SJCRH30 (cell line): ENCODE results near the gene ARRDC4. TPM values are rescaled to one million over a fixed set of nuclear protein-coding genes. Genes with fewer than 3 reads are reported as not detected.

Experiments used
- DNase-seq, 2 experiments: peaks; one replicate each; pipeline ENCODE4 v3.0.0-alpha.2; 2015 to 2020
- H3K27ac ChIP-seq: fragments of 250-450 bp; sonication (Bioruptor Pico); 2 replicates; pipeline ENCODE4 v1.5.1; 2020; ENCODE audit warnings: mild to moderate bottlenecking, moderate library complexity
- H3K27me3 ChIP-seq: fragments of 250-450 bp; sonication (Bioruptor Pico); 2 replicates; pipeline ENCODE4 v1.5.1; 2020; ENCODE audit warnings: mild to moderate bottlenecking, moderate library complexity
- H3K36me3 ChIP-seq: fragments of 250-450 bp; sonication (Bioruptor Pico); 2 replicates; pipeline ENCODE4 v1.5.1; 2020; ENCODE audit warnings: mild to moderate bottlenecking, moderate library complexity
- H3K4me1 ChIP-seq: fragments of 250-450 bp; sonication (Bioruptor Pico); 2 replicates; pipeline ENCODE4 v1.5.1; 2020; ENCODE audit warnings: mild to moderate bottlenecking, moderate library complexity
- H3K4me3 ChIP-seq: fragments of 250-450 bp; sonication (Bioruptor Pico); 2 replicates; pipeline ENCODE4 v1.5.1; 2020; ENCODE audit warnings: mild to moderate bottlenecking, moderate library complexity
- H3K9me3 ChIP-seq: fragments of 250-450 bp; sonication (Bioruptor Pico); replicated peaks from 2 replicates; pipeline ENCODE4 v1.5.1; 2020; ENCODE audit warnings: mild to moderate bottlenecking, moderate library complexity
- total RNA-seq: library from RNA; depleted of rRNA; stranded (reverse); fragments of >200 nt; shearing (Covaris generic); gene quantifications from 2 replicates; pipeline ENCODE4 v1.2.3, GENCODE V29; 2014; rRNA removed

Gene ARRDC4, protein sequence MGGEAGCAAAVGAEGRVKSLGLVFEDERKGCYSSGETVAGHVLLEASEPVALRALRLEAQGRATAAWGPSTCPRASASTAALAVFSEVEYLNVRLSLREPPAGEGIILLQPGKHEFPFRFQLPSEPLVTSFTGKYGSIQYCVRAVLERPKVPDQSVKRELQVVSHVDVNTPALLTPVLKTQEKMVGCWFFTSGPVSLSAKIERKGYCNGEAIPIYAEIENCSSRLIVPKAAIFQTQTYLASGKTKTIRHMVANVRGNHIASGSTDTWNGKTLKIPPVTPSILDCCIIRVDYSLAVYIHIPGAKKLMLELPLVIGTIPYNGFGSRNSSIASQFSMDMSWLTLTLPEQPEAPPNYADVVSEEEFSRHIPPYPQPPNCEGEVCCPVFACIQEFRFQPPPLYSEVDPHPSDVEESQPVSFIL
- 4.6 and 4.8 TPM in 2 replicates for total RNA-seq

DNA sequence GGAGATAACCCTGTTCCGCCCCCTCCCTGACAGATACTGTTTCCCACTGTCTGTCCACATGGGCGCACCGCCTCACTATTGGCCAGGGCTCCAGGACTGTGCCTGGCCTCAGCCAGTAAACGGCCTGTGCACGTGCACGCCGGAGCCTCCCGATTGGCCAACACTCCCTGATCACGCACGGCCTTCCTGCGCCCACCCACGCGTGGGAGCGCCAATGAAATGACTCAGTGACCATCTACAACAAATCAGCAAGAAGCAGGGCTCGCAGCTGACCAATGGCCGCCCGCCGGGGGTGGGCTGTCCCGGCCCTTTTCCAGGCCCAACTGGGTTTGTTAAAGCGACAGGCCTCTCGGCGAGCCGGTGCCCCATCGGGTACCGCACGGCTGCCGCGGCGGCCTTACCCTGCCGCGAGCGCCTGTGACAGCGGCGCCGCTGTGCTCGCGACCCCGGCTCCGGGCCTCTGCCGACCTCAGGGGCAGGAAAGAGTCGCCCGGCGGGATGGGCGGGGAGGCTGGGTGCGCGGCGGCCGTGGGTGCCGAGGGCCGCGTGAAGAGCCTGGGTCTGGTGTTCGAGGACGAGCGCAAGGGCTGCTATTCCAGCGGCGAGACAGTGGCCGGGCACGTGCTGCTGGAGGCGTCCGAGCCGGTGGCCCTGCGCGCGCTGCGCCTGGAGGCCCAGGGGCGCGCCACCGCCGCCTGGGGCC lies at the start of gene ARRDC4:
ARRDC4 (plus strand) TSS at position 340 of the 703 bp plus-strand sequence; CDS start at position 499, 159 bp downstream.
- Histone ChIP-seq H3K4me1 (no peaks in the 10 kb centered on the region), H3K27ac (no peak within 1 kb of the TSS), H3K36me3 (no peaks in the 10 kb centered on the region), H3K27me3 (no peaks in the 10 kb centered on the region), H3K4me3 (peak within 1 kb of the TSS; percentile 71), H3K9me3 (no peaks in the 10 kb centered on the region)
- DNase-seq = peak; percentile 97

DNA sequence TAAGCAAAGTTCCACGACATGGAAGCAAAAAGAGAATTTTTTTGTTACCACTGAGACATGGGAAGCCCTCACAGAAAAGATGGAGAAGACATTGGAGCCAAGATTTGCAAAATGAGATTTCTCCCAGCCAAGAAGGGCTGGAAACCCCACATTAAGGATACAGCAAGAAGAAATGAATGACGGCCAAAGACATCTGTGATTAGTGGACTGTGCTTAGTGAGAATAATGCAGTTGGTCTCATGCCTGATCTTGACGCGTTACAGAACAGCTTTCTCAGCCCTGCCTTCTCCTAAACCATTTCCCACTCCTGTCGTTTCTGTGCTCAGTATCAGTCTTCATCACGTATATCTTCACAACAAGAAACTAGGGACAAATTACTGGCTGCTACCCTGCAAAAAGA lies 45.8 kb upstream of the ARRDC4 start:
- 0 out of 2 replicates have a peak, but pooled peaks cover 3% of the 10 kb centered on the region for H3K27me3 ChIP-seq
- no peaks in the 10 kb centered on the region for H3K4me1 ChIP-seq
- no peaks in the 10 kb centered on the region for H3K36me3 ChIP-seq
- H3K9me3 ChIP-seq = no peaks in the 10 kb centered on the region
- H3K4me3 ChIP-seq = no peak overlapping the region
- no peak overlapping the region for H3K27ac ChIP-seq
- no peak for DNase-seq

DNA sequence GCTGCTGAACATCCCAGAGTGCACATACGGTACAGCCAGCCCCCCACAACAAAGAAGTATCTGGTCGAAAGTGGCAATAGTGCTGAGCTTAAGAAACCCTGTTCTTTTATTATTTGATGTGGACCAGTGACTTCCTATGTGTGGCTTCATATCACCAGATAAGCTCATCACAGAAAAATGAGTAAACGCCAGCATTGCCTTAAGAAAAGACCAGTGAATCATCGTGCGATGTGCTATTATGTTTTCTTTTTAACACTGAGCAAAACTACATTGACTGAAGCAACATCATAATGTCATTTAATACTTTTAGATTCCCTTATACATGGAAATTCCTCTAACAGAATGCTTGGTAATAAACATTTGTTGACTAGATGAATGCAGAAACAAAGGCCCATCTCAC lies 45.2 kb upstream of the ARRDC4 start:
- H3K36me3 ChIP-seq = no peaks in the 10 kb centered on the region
- H3K27ac ChIP-seq = no peak overlapping the region
- no peaks in the 10 kb centered on the region for H3K4me1 ChIP-seq
- DNase-seq = no peak
- no peak overlapping the region for H3K4me3 ChIP-seq
- H3K9me3 ChIP-seq = no peaks in the 10 kb centered on the region
- 0 out of 2 replicates have a peak, but pooled peaks cover 3% of the 10 kb centered on the region for H3K27me3 ChIP-seq

DNA sequence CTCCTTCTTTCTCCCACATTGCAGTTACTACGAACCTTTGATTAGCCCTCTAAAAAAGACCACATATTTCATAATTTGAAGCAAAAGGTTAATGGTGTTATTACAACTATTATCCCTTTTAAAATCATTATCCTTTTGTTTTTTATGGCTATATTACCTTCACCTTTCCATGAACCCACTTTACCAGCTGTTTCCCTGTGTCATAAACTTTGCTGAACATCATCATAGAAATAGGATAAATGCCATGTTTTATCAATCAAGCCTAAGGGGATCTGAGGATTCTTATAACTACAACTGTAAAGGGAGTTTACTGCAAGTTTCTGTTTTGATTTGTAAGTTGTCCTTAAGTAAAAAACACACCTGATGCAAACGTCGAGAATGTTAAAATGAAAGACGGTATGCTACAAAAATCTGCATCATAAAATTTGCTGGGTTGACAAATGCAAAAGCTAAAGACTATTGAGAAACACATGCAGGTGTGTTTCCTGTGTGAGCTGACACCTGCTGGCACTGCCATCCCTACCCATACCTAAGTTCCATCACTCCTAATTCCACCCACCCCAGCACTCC lies 39.1 kb upstream of the ARRDC4 start:
- Histone ChIP-seq H3K27me3 (no peaks in the 10 kb centered on the region), H3K36me3 (no peaks in the 10 kb centered on the region), H3K9me3 (no peaks in the 10 kb centered on the region), H3K27ac (no peak overlapping the region), H3K4me1 (no peaks in the 10 kb centered on the region), H3K4me3 (no peak overlapping the region)
- DNase-seq = no peak

DNA sequence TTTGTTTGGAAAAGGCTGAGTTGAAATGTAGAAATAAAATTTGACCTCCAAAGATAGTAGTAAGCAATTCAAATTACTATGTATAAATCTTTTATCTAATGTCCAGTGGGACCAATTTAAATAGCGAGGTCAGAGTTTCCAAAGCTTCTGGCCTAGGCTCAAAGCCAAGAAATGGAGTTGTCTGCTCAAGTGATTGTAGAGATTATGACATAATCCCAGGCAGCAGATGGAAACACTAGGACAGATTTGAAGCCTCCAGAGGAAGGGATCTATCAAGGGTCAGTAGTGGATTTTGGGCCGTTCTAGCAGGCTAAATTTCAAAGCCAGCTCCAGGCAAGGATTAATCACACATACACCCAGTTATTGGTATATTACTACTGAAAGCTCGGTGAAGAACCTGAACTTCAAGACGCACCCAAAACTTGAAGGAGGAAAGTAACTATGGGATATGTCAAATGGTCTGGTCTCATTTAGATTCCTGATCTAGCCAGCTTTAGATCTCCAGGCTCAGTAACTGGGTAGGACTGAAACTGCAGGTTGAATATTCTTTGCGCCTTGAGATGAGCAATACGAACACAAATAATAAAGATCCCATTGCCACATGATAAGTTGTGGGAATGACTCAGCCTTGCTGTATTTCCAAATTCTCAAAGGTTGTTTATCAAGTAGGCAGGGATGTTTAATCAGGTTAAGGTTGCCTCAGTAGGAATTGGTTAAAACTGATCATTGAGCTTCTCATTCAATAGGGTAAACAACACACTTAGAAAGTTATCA lies 30.9 kb upstream of the ARRDC4 start:
- no peaks in the 10 kb centered on the region for H3K4me1 ChIP-seq
- no peaks in the 10 kb centered on the region for H3K36me3 ChIP-seq
- H3K4me3 ChIP-seq = no peak overlapping the region
- H3K9me3 ChIP-seq = no peaks in the 10 kb centered on the region
- no peaks in the 10 kb centered on the region for H3K27me3 ChIP-seq
- no peak overlapping the region for H3K27ac ChIP-seq
- DNase-seq = no peak

DNA sequence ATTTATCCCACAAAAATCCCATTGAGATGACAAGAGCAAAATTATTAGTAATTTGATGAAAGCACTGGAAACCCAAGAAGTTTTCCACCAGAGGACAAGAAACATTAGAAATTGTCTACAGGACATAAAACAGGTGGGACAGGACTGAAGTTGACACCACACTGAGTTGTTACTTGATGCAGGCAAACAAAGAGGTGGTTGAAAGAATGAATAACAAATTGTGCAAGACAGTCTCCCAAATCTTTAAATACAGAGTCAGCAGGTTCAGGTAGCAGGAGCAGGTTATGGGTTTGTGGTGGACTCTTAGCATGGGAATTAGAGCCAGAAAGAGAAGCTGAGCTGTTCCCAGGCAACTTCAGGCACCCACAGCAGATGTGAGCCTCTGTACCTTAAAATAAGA lies 30.3 kb upstream of the ARRDC4 start:
- no peak overlapping the region for H3K27ac ChIP-seq
- no peak overlapping the region for H3K4me3 ChIP-seq
- H3K9me3 ChIP-seq = no peaks in the 10 kb centered on the region
- no peak for DNase-seq
- no peaks in the 10 kb centered on the region for H3K4me1 ChIP-seq
- no peaks in the 10 kb centered on the region for H3K27me3 ChIP-seq
- H3K36me3 ChIP-seq = no peaks in the 10 kb centered on the region

DNA sequence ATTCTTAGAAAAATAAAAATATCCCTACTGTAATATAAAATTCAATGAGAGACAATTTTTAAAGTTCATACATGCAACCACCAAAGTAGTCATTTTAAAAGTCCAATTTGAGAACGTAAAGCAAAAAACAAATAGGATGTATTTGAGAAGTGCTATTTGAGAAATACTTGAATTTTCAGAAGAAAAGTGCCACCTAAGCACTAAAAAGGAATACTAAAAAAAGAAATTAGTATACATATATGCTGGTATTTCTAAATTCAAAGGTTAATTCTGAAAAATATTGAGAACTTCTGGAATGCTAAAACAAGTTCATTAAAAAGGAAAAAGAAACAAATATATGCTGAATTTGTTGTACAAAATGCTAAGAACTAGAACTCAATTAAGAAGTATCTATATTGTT lies 29.2 kb upstream of the ARRDC4 start:
- no peaks in the 10 kb centered on the region for H3K4me1 ChIP-seq

DNA sequence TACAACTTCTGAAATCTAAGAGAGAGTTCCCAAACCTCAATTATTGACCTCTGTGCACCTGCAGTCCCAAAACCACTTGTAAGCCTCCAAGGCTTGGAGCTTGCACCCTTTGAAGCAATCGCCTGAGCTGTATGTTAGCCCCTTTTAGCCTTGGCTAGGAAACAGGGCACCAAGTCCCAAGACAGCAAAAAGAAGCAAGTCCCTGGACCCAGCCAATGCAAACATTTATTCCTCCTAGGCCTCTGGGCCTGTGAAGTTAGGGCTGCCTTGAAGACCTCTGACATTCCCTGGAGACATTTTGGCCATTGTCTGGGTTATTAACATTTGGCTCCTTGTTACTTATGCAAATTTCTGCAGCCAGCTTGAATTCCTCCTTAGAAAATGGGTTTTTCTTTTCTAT lies 26.9 kb upstream of the ARRDC4 start:
- Histone ChIP-seq H3K27me3 (no peaks in the 10 kb centered on the region), H3K36me3 (no peaks in the 10 kb centered on the region), H3K27ac (no peak overlapping the region), H3K4me1 (no peaks in the 10 kb centered on the region), H3K9me3 (no peaks in the 10 kb centered on the region), H3K4me3 (no peak overlapping the region)
- no peak for DNase-seq

More for the DNA sequence above, 29.2 kb upstream of the ARRDC4 start:
- Histone ChIP-seq H3K27me3 (no peaks in the 10 kb centered on the region), H3K4me3 (no peak overlapping the region), H3K36me3 (no peaks in the 10 kb centered on the region), H3K9me3 (no peaks in the 10 kb centered on the region), H3K27ac (no peak overlapping the region)
- DNase-seq = no peak

DNA sequence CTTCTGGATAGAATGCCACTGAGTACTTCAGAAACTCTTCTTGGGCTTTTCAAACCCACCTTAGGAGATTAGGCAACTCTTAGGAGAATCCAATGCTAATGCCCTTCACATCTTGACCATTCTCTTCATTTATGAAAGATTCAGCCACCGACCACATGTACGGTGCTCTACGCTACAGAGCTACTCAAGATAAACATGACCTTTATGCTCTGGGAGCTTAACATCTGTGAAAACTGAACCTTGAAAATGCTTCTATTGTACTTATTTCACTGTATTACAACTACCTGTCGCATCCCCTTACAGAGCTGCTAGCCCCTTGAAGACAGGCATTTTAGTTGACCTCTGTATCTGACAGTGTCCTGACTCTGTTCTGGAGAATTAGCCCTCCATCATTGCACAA lies 19.5 kb upstream of the ARRDC4 start:
- Histone ChIP-seq H3K27me3 (no peaks in the 10 kb centered on the region), H3K4me3 (no peak overlapping the region), H3K4me1 (no peaks in the 10 kb centered on the region), H3K36me3 (no peaks in the 10 kb centered on the region), H3K9me3 (no peaks in the 10 kb centered on the region), H3K27ac (no peak overlapping the region)
- DNase-seq = no peak

DNA sequence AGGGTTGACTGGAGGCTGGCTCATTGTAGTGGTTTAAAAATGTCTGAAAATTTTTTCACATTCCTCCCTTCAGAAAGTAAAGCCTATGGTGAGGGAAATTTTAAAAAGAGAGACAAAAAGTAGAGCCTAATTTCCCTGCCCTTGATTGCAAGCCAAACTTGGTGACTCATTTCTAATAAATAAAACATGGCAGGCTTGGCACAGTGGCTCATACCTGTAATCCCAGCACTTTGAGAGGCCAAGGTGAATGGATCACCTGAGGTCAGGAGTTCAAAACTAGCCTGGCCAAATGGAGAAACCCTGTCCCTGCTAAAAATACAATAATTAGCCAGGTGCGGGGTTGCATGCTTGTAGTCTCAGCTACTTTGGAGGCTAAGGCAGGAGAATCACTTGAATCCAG lies 18.9 kb upstream of the ARRDC4 start:
- no peak for DNase-seq
- Histone ChIP-seq H3K4me1 (no peaks in the 10 kb centered on the region), H3K27ac (no peak overlapping the region), H3K9me3 (no peaks in the 10 kb centered on the region), H3K27me3 (no peaks in the 10 kb centered on the region), H3K4me3 (no peak overlapping the region), H3K36me3 (no peaks in the 10 kb centered on the region)

DNA sequence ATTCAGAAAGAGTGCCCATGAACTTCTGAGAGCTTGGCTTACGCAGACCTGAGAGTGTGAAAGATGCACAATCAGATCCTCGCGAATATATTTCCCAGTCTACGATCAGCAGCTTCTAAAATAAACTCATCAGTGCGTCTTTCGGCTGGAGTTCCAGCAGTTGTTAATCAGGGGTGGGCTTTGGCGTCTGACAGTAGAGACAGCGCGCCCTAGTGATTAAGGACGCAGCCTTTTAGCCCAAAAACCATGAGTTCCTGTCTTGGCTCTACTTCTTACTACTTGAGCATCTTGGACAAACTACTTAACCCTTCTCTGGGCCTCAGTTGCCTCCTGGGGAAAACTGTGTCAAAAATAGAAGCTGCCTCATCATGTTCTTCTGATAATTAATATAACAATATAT lies 15.8 kb upstream of the ARRDC4 start:
- no peak for DNase-seq
- H3K36me3 ChIP-seq = no peaks in the 10 kb centered on the region
- H3K4me3 ChIP-seq = no peak overlapping the region
- no peaks in the 10 kb centered on the region for H3K9me3 ChIP-seq
- H3K27ac ChIP-seq = no peak overlapping the region
- H3K27me3 ChIP-seq = no peaks in the 10 kb centered on the region
- no peaks in the 10 kb centered on the region for H3K4me1 ChIP-seq

DNA sequence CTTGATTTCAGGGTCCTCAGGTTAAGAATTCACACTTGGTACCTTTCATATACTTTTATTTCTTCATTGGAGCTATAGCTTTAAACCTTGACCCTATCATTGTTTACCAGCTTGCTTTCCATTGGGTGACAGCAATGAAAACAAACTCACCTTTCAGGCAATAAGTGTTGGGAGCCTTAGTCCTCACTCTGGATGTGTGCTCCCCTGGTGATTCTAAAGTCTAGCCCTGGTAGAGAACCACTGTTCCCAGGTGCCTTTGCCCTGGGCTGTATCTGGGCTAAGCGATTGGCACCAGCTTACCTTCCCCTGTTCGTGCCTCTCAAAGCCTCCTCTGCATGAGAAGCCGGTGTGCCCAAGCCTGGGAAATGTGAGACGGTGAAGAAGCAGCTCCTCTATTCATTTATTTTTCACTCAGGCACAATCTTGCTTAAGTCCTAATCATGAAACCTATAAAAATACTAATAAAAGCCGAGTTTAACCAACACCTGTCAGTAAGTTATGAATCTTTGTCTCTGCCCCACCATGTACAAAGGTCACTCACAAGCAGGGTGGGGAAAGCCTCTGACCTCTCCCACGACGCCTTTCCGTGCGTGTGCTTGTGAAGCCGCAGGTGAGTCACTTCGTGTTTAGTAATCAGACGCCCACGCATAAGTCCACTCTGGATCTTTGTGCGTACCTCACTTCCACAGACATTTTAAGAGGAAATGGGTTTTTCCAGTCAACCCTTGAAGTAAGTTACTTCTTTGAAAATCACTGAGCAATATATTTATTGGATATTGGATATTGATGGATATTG lies 12.8 kb upstream of the ARRDC4 start:
- H3K9me3 ChIP-seq = no peaks in the 10 kb centered on the region
- no peaks in the 10 kb centered on the region for H3K27me3 ChIP-seq
- no peak for DNase-seq
- no peaks in the 10 kb centered on the region for H3K36me3 ChIP-seq
- no peaks in the 10 kb centered on the region for H3K4me1 ChIP-seq
- H3K4me3 ChIP-seq = no peak overlapping the region
- H3K27ac ChIP-seq = no peak overlapping the region

DNA sequence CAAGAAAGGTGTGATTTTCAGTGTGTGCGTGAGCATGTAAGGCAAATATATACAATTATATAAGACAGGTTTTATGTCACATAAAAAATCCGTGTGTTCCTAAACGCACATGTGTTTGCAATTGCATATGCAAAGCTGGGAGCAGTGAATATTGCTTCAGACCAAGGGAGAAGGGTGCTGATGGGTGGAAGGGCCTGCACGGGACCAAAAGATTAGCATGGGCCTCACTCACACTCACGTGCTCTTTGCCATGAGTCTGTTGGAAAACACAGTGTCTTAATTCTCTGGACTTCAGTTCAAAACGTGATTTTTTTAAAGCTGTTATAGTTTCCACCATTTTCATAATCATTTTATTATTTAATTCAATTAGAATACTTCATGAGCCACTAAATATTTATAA lies 7.2 kb upstream of the ARRDC4 start:
- Histone ChIP-seq H3K27me3 (no peaks in the 10 kb centered on the region), H3K27ac (no peak overlapping the region), H3K4me1 (no peaks in the 10 kb centered on the region), H3K4me3 (no peak overlapping the region), H3K9me3 (no peaks in the 10 kb centered on the region), H3K36me3 (no peaks in the 10 kb centered on the region)
- DNase-seq = no peak

DNA sequence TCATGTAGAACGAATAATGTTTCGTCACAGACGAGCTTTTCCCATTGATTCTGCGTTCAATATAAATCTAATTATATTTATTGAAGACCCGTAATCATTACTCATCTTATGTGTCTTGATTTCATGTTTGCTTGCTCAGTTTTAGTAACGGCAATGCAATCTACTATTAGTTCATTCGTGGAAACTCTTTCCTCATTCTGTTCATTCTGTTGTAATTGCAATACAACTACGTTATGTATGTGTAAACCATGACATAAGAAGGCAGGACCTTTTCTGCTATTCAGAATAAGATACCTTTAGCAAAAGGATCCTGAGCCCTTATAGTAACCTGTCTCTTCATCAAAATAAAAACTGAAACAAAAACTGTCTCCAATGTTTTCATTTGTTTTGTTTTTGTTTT lies 6.8 kb upstream of the ARRDC4 start:
- DNase-seq = no peak
- Histone ChIP-seq H3K36me3 (no peaks in the 10 kb centered on the region), H3K4me1 (no peaks in the 10 kb centered on the region), H3K4me3 (no peak overlapping the region), H3K27ac (no peak overlapping the region), H3K9me3 (no peaks in the 10 kb centered on the region), H3K27me3 (no peaks in the 10 kb centered on the region)
